SK-N-SH (cell line): Measurements from ENCODE around the gene PRRX2. TPM values are rescaled to one million over a fixed set of nuclear protein-coding genes. Genes with fewer than 3 reads are reported as not detected.

Source experiments
- CTCF ChIA-PET: fragments of 300-600, 350-600 bp; formaldehyde crosslinking; extraction: SDS; loops from one replicate; lab custom pipeline; 2021; lab: Yijun Ruan, JAX
- POLR2A ChIA-PET: fragments of 350-600 bp; sonication (Branson Sonifier 250); formaldehyde crosslinking; extraction: SDS; loops from one replicate; lab custom pipeline; 2020; ENCODE audit warnings: antibody characterized with exemption, inconsistent platforms; lab: Yijun Ruan, JAX
- DNase-seq: peaks from one replicate; pipeline ENCODE4 v3.0.0; 2012
- H2AFZ ChIP-seq: fragments of 200-600 bp; sonication (generic); 2 replicates; pipeline ENCODE4 v1.8.1; 2016; ENCODE audit warnings: antibody characterized with exemption, mild to moderate bottlenecking, low read depth
- H3F3A ChIP-seq: fragments of 200-600 bp; sonication (generic); replicated peaks from 2 replicates; pipeline ENCODE3; 2016; ENCODE audit warnings: antibody characterized with exemption, mild to moderate bottlenecking; ENCODE audit not compliant: insufficient read depth
- H3K27ac ChIP-seq, 2 experiments: fragments of 200-500 bp in 1 of 2; fragments of 200-600 bp in 1 of 2; sonication (Bioruptor generic) in 1 of 2; sonication (generic), shearing (Covaris generic) in 1 of 2; 2 replicates each; pipeline versions ENCODE4 v1.5.1 to v1.6.1; 2014 to 2016; ENCODE audit warnings: low read depth in 2 of 2, inconsistent platforms in 1 of 2, low read length in 1 of 2, mild to moderate bottlenecking in 1 of 2, mixed read lengths in 1 of 2
- H3K27me3 ChIP-seq: fragments of 200-600 bp; sonication (generic), shearing (Covaris generic); 2 replicates; pipeline ENCODE4 v1.6.1; 2016; ENCODE audit warnings: mixed run types; ENCODE audit not compliant: insufficient read depth
- H3K36me3 ChIP-seq, 2 experiments: fragments of 200-500 bp in 1 of 2; fragments of 200-600 bp in 1 of 2; sonication (Bioruptor generic) in 1 of 2; sonication (generic) in 1 of 2; replicated peaks in 1 of 2; 2 replicates each; pipeline versions ENCODE3 to v1.5.1; 2014 to 2016; ENCODE audit warnings: low read length in 1 of 2, mild to moderate bottlenecking in 1 of 2; ENCODE audit not compliant: insufficient read depth in 2 of 2, control insufficient read depth in 1 of 2
- H3K4me1 ChIP-seq, 2 experiments: fragments of 200-500 bp in 1 of 2; fragments of 200-600 bp in 1 of 2; sonication (Bioruptor generic) in 1 of 2; sonication (generic), shearing (Covaris generic) in 1 of 2; 2 replicates each; pipeline versions ENCODE4 v1.5.1 to v1.6.1; 2014 to 2016; ENCODE audit warnings: low read depth in 1 of 2, low read length in 1 of 2, mixed run types in 1 of 2; ENCODE audit not compliant: insufficient read depth in 2 of 2, control insufficient read depth in 1 of 2
- H3K4me2 ChIP-seq: fragments of 200-600 bp; sonication (generic), shearing (Covaris generic); 2 replicates; pipeline ENCODE4 v1.6.1; 2017; ENCODE audit warnings: mixed run types
- H3K4me3 ChIP-seq, 2 experiments: fragments of 200-500 bp in 1 of 2; fragments of 200-600 bp in 1 of 2; sonication (Bioruptor generic) in 1 of 2; sonication (generic), shearing (Covaris generic) in 1 of 2; 2 replicates each; pipeline versions ENCODE4 v1.5.1 to v1.8.1; 2014 to 2016; ENCODE audit warnings: low read depth in 2 of 2, inconsistent platforms in 1 of 2, low read length in 1 of 2, mild to moderate bottlenecking in 1 of 2, mixed read lengths in 1 of 2, moderate library complexity in 1 of 2
- H3K79me2 ChIP-seq: fragments of 200-600 bp; sonication (generic); 2 replicates; pipeline ENCODE4 v1.8.1; 2017; ENCODE audit warnings: mild to moderate bottlenecking; ENCODE audit not compliant: insufficient read depth
- H3K9ac ChIP-seq: fragments of 200-600 bp; sonication (generic); 2 replicates; pipeline ENCODE4 v1.6.1; 2017; ENCODE audit warnings: mixed run types
- H3K9me2 ChIP-seq: fragments of 200-600 bp; sonication (generic); 2 replicates; pipeline ENCODE4 v1.6.1; 2017; ENCODE audit warnings: mixed run types
- H3K9me3 ChIP-seq: fragments of 200-600 bp; sonication (generic); 2 replicates; pipeline ENCODE4 v1.6.1; 2017; ENCODE audit warnings: mixed run types, mild to moderate bottlenecking, moderate library complexity
- H4K20me1 ChIP-seq: fragments of 200-600 bp; sonication (generic); 2 replicates; pipeline ENCODE4 v1.6.1; 2017; ENCODE audit warnings: mild to moderate bottlenecking, mixed run types; ENCODE audit not compliant: insufficient read depth
- CHD2 ChIP-seq: fragments of 150-350 bp; IDR thresholded peaks from 2 replicates; pipeline ENCODE4 v1.6.1; 2018; ENCODE audit warnings: low read length; ENCODE audit not compliant: partially characterized antibody
- ELF1 ChIP-seq: IDR thresholded peaks from 2 replicates; pipeline ENCODE4 v1.4.0; 2012
- EZH2phosphoT487 ChIP-seq: fragments of 200-600 bp; sonication (generic); IDR thresholded peaks from 2 replicates; pipeline ENCODE4 v1.6.1; 2017; ENCODE audit warnings: low read depth, mixed run types, mild to moderate bottlenecking, antibody characterized with exemption, moderate library complexity, borderline replicate concordance
- FOXM1 ChIP-seq: IDR thresholded peaks from 2 replicates; pipeline ENCODE4 v1.4.0; 2012; ENCODE audit warnings: low read depth, mild to moderate bottlenecking
- GABPA ChIP-seq: IDR thresholded peaks from 2 replicates; pipeline ENCODE4 v1.4.0; 2012; ENCODE audit warnings: low read depth, mild to moderate bottlenecking
- MEF2A ChIP-seq: IDR thresholded peaks from 2 replicates; pipeline ENCODE4 v1.4.0; 2012; ENCODE audit warnings: low read depth, borderline replicate concordance
- MXI1 ChIP-seq: IDR thresholded peaks from 2 replicates; pipeline ENCODE4 v1.6.1; 2012; ENCODE audit warnings: mild to moderate bottlenecking, low read depth, low read length, improper control_type of control experiment
- NFIC ChIP-seq: IDR thresholded peaks from 2 replicates; pipeline ENCODE4 v1.4.0; 2012; ENCODE audit warnings: borderline replicate concordance
- NRF1 ChIP-seq: IDR thresholded peaks from 2 replicates; pipeline ENCODE4 v1.6.1; 2012; ENCODE audit warnings: low read depth, mild to moderate bottlenecking, low read length
- PBX3 ChIP-seq: IDR thresholded peaks from 2 replicates; pipeline ENCODE4; 2012
- POLR2AphosphoS5 ChIP-seq: IDR thresholded peaks from 2 replicates; pipeline ENCODE4 v1.6.1; 2012; ENCODE audit warnings: low read depth, low read length
- RCOR1 ChIP-seq: fragments of 150-350 bp; IDR thresholded peaks from 2 replicates; pipeline ENCODE4 v1.6.1; 2017; ENCODE audit warnings: antibody characterized with exemption, low read length
- REST ChIP-seq: IDR thresholded peaks from 2 replicates; pipeline ENCODE4 v1.6.1; 2012; ENCODE audit warnings: mild to moderate bottlenecking, low read depth, low read length, moderate library complexity
- RFX5 ChIP-seq: IDR thresholded peaks from 2 replicates; pipeline ENCODE4 v1.6.1; 2012; ENCODE audit warnings: mild to moderate bottlenecking, improper control_type of control experiment, low read length
- RXRA ChIP-seq: IDR thresholded peaks from 2 replicates; pipeline ENCODE4 v1.4.0; 2012; ENCODE audit warnings: low read depth, mild to moderate bottlenecking, borderline replicate concordance
- SIN3A ChIP-seq: IDR thresholded peaks from 2 replicates; pipeline ENCODE4 v1.6.1; 2012; ENCODE audit warnings: low read depth, mild to moderate bottlenecking, low read length, moderate library complexity, borderline replicate concordance
- SMC3 ChIP-seq: IDR thresholded peaks from 2 replicates; pipeline ENCODE4 v1.6.1; 2012; ENCODE audit warnings: low read depth, low read length, improper control_type of control experiment
- TEAD4 ChIP-seq: IDR thresholded peaks from 2 replicates; pipeline ENCODE4 v1.4.0; 2012; ENCODE audit warnings: mild to moderate bottlenecking, borderline replicate concordance; ENCODE audit not compliant: insufficient read depth
- USF2 ChIP-seq: fragments of 150-350 bp; IDR thresholded peaks from 2 replicates; pipeline ENCODE4 v1.6.1; 2017; ENCODE audit warnings: antibody characterized with exemption, low read length, low read depth, borderline replicate concordance
- WGBS: methylation state at CpG from one replicate; pipeline ENCODE4 v1.1.6; 2017; ENCODE audit warnings: low lambda C conversion rate; 5-methylcytosine and 5-hydroxymethylcytosine counted together
- polyA plus RNA-seq, 3 experiments: library from polyadenylated mRNA; depleted of rRNA; stranded (reverse); fragments of >200 nt; gene quantifications; 2 replicates each; pipeline ENCODE4 v1.2.3, GENCODE V29; 2012

The PRRX2 gene
- polyA plus RNA-seq, 1 of the 3 experiments (the other 2 are of a cell fraction) = 0.84 TPM

GRCh38 chr9:129655696-129656095 is 9.8 kb upstream of the PRRX2 start:
- Histone ChIP-seq H3K27me3 (no peaks in the 10 kb centered on the region), H3K4me3 (no peak overlapping the region), H3K9me3 (no peaks in the 10 kb centered on the region), H3K9ac (no peak overlapping the region), H3K4me1 (peaks cover 0 to 9% of the 10 kb centered on the region in 2 experiments; a peak in 2 of 4 replicates), H3K79me2 (no peaks in the 10 kb centered on the region), H3K4me2 (no peak overlapping the region), H4K20me1 (no peaks in the 10 kb centered on the region), H3K36me3 (no peaks in the 10 kb centered on the region), H3K9me2 (no peaks in the 10 kb centered on the region), H2AFZ (no peak overlapping the region), H3F3A (peaks cover 2% of the 10 kb centered on the region), H3K27ac (no peak overlapping the region)
- no peak for DNase-seq
- ChIA-PET POLR2A (no interaction called here), CTCF (interaction anchor here (1.3 kb wide), 1 partner anchor 14 kb away, joined by 4 read pairs; no protein-coding TSS in a partner anchor)
- TF ChIP-seq FOXM1 (no peak), REST (no peak)
- 92% methylated on average over 6 of the region's 7 CpGs for WGBS

- no peak overlapping the region for H3K9ac ChIP-seq
- peaks cover 0 to 2% of the 10 kb centered on the region in 2 experiments; a peak in 1 of 4 replicates for H3K4me1 ChIP-seq
- H3K27me3 ChIP-seq = no peaks in the 10 kb centered on the region; the same call in 1 of the 2 replicates
- WGBS = 67% methylated on average over 11 of the region's 12 CpGs
- no peaks in the 10 kb centered on the region for H3K9me2 ChIP-seq
- DNase-seq = no peak
- no peaks in the 10 kb centered on the region for H4K20me1 ChIP-seq
- peaks cover 2% of the 10 kb centered on the region for H3F3A ChIP-seq
- CTCF ChIA-PET = interaction anchor here (1.2 to 1.5 kb wide), 2 partner anchors 15 to 70 kb away, joined by 4 to 5 read pairs; partner anchors contain the start of gene ASB6
- no peak overlapping the region for H3K4me3 ChIP-seq
- no peak for TF ChIP-seq EZH2phosphoT487
- no peak for TF ChIP-seq PBX3
- no peak for TF ChIP-seq RFX5
- no peak for TF ChIP-seq MXI1
- no peak for TF ChIP-seq MEF2A
- no peak for TF ChIP-seq NFIC
- no peak for TF ChIP-seq POLR2AphosphoS5
- TF ChIP-seq TEAD4 = no peak
- no peak for TF ChIP-seq RCOR1
- no peak for TF ChIP-seq SIN3A
- no peak for TF ChIP-seq RXRA
- TF ChIP-seq ELF1 = no peak
- no peak for TF ChIP-seq USF2
- TF ChIP-seq CHD2 = no peak
- no peak for TF ChIP-seq SMC3
- TF ChIP-seq NRF1 = no peak
- TF ChIP-seq GABPA = no peak
- TF ChIP-seq, all 33 proteins: peak for 0
- H3K36me3 ChIP-seq = no peaks in the 10 kb centered on the region
- H3K79me2 ChIP-seq = no peaks in the 10 kb centered on the region
- POLR2A ChIA-PET = no interaction called here
- no peak overlapping the region for H2AFZ ChIP-seq
- no peaks in the 10 kb centered on the region for H3K9me3 ChIP-seq
- no peak overlapping the region for H3K27ac ChIP-seq
- no peak overlapping the region for H3K4me2 ChIP-seq
Measured at GRCh38 chr9:129656795-129657390, 8.6 kb upstream of the PRRX2 start.
